Transverse colon (tissue), 4 donors: ENCODE measurements around the gene PTF1A. TPM values are rescaled to one million over a fixed set of nuclear protein-coding genes. Genes with fewer than 3 reads are reported as not detected.

Experiments used
- small RNA-seq, 4 donors: library from RNA; depleted of rRNA; stranded (forward); fragments of <200 nt; gene quantifications; one replicate each; pipeline ENCODE3, GENCODE V24; 2016
- total RNA-seq, 4 donors: library from RNA; depleted of rRNA; stranded (reverse); fragments of >200 nt; gene quantifications; one replicate each; pipeline ENCODE4 v1.1.0, GENCODE V29; 2016

Gene PTF1A
- total RNA-seq, 4 donors from 2014 or later: not detected

Small RNA genes within 50 kb of the gene (small RNA-seq; reads per million reads assigned to genes)
- 0 reads per million in 4 donors for gene RF00561

Other genes with a start within 250 kb of the PTF1A start
- gene MSRB2, start 96.7 kb upstream of the PTF1A start, total RNA-seq: 10 to 100 TPM in 3 of 4 donors, 1 to 10 TPM in 1; 7.5 to 29.1 (median 19.2) TPM
- not detected for gene C10orf67, start 152.5 kb downstream of the PTF1A start, total RNA-seq
- gene OTUD1, start 246.8 kb downstream of the PTF1A start, total RNA-seq: 10 to 100 TPM; 12.3 to 18.0 (median 16.9) TPM